Uterus (tissue), 4 donors: Measurements from ENCODE around the gene RPAIN. TPM values are rescaled to one million over a fixed set of nuclear protein-coding genes. Genes with fewer than 3 reads are reported as not detected.
"Not testable (repeated sequence)": the region's sequence is repeated elsewhere in the genome, so short reads cannot be mapped to it uniquely, and the experiment has no call there.

Experiments
- DNase-seq, 2 donors: peaks; one replicate each; pipeline ENCODE4 v3.0.0-alpha.2; 2019 to 2020
- H3K27ac ChIP-seq, 2 donors: fragments of 200-600 bp; sonication (generic); 1 replicate in 1 of 2; 2 replicates in 1 of 2; pipeline ENCODE4 v1.5.1; 2016 to 2018
- H3K27me3 ChIP-seq, 2 donors: fragments of 200-600 bp; sonication (generic); one replicate each; pipeline ENCODE4 v1.5.1; 2018 to 2019; ENCODE audit warnings: control low read depth in 1 of 2
- H3K36me3 ChIP-seq, 2 donors: fragments of 200-600 bp; sonication (generic); one replicate each; pipeline ENCODE4 v1.5.1; 2019; ENCODE audit warnings: control low read depth in 1 of 2
- H3K4me1 ChIP-seq, 2 donors: fragments of 200-600 bp; sonication (generic); one replicate each; pipeline ENCODE4 v1.5.1; 2018 to 2019; ENCODE audit warnings: control low read depth in 1 of 2
- H3K4me3 ChIP-seq, 2 donors: fragments of 200-600 bp; sonication (generic); 1 replicate in 1 of 2; 2 replicates in 1 of 2; pipeline ENCODE4 v1.5.1; 2018 to 2019; ENCODE audit warnings: mild to moderate bottlenecking in 1 of 2
- H3K9me3 ChIP-seq, 2 donors: fragments of 200-600 bp; sonication (generic); one replicate each; pipeline ENCODE4 v1.5.1; 2019; ENCODE audit warnings: control low read depth in 1 of 2
- CTCF ChIP-seq, 4 experiments: fragments of 200-600 bp in 2 of 4; fragments of 450-650 bp in 2 of 4; sonication (generic) in 2 of 4; IDR thresholded peaks; one replicate each; pipeline ENCODE4 v1.5.1; 2016 to 2019; ENCODE audit warnings: antibody characterized with exemption in 4 of 4, mild to moderate bottlenecking in 2 of 4, moderate library complexity in 1 of 4
- POLR2A ChIP-seq, 2 donors: fragments of 450-650 bp; IDR thresholded peaks; one replicate each; pipeline ENCODE4 v1.6.1; 2016; ENCODE audit warnings: antibody characterized with exemption in 2 of 2, mild to moderate bottlenecking in 1 of 2, moderate library complexity in 1 of 2
- intact Hi-C: fragments of 100-400 bp; cut with DNase I; formaldehyde crosslinking; loops from one replicate; pipeline ENCODE4 v1.15.1; 2023; ENCODE audit warnings: low total_unique reads
- total RNA-seq, 4 donors: library from RNA; depleted of rRNA in 3 of 4; stranded (reverse); fragments of >200 nt in 3 of 4; gene quantifications; one replicate each; pipeline versions ENCODE4 v1.1.0 to v1.2.4, GENCODE V29; 2014 to 2023
- donor health status: DM: yes; HTN: yes; CAD: no.

RPAIN gene
- total RNA-seq, 4 donors from 2014 or later: 38.7 to 78.8 (median 46.9) TPM

DNA sequence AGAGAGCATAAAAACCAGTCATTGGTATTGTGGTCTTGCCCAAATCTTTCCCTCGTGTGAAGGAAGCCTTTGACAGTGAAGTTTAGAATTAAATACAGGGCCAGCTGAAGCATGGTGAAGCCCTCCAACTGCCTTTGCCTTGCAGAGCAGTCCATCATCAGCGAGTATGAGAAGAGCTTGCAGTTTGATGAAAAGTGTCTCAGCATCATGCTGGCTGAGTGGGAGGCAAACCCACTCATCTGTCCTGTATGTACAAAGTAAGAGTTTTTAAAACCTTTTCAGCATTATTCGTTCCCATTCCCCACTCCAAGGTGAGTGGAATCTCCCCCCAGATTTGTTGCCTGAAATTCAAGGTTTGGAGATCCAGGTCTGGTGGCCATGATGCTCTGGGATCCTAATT is 5.8 kb downstream of the RPAIN start:
- intact Hi-C loops: no loop called here
- no peak for TF ChIP-seq POLR2A (IDR thresholded peaks at IDR 0.05)
- no peak for TF ChIP-seq CTCF (IDR thresholded peaks at IDR 0.05)

GRCh38 chr17:5429191-5429887 is 9.4 kb downstream of the RPAIN start:
- intact Hi-C loops: no loop called here
- DNase-seq: no peak
- H3K27ac ChIP-seq: no peak overlapping the region
- no peak overlapping the region for H3K4me3 ChIP-seq
- no peaks in the 10 kb centered on the region for H3K36me3 ChIP-seq
- TF ChIP-seq POLR2A (IDR thresholded peaks at IDR 0.05): no peak
- TF ChIP-seq CTCF (IDR thresholded peaks at IDR 0.05): no peak
- H3K4me1 ChIP-seq: no peaks in the 10 kb centered on the region
- no peaks in the 10 kb centered on the region for H3K9me3 ChIP-seq
- H3K27me3 ChIP-seq: no peaks in the 10 kb centered on the region

More for the DNA sequence above, 5.8 kb downstream of the RPAIN start:
- no peaks in the 10 kb centered on the region for H3K36me3 ChIP-seq
- no peak for DNase-seq
- no peaks in the 10 kb centered on the region for H3K4me1 ChIP-seq
- H3K9me3 ChIP-seq: no peaks in the 10 kb centered on the region
- no peak overlapping the region for H3K27ac ChIP-seq
- no peak overlapping the region for H3K4me3 ChIP-seq
- H3K27me3 ChIP-seq: no peaks in the 10 kb centered on the region

GRCh38 chr17:5430413-5430999 is 10.5 kb downstream of the RPAIN start:
- Histone ChIP-seq H3K4me1 (no peaks in the 10 kb centered on the region), H3K4me3 (no peak overlapping the region), H3K27ac (no peak overlapping the region), H3K36me3 (no peaks in the 10 kb centered on the region), H3K27me3 (no peaks in the 10 kb centered on the region), H3K9me3 (no peaks in the 10 kb centered on the region)
- DNase-seq: no peak
- intact Hi-C loops: no loop called here
- TF ChIP-seq CTCF (IDR thresholded peaks at IDR 0.05): no peak

DNA sequence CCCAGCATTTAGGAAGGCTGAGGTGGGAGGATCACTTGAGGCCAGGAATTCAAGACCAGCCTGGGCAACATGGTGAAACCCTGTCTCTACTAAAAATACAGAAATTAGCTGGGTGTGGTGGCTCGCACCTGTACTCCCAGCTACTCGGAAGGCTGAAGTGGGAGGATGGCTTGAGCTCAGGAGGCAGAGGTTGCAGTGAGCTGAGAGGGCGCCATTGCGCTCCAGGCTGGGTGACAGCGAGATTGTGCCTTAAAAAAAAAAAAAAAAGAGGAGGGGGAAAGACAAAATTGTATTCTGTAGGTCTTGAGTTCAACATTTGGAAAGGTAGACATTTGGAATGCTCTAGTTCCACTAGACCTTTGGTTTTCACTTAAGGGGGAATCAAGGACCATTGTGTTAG is 11.3 kb downstream of the RPAIN start:
- H3K36me3 ChIP-seq, H3K4me1 ChIP-seq, DNase-seq, H3K4me3 ChIP-seq, H3K9me3 ChIP-seq, H3K27ac ChIP-seq, H3K27me3 ChIP-seq, intact Hi-C loops: not testable (repeated sequence)

DNA sequence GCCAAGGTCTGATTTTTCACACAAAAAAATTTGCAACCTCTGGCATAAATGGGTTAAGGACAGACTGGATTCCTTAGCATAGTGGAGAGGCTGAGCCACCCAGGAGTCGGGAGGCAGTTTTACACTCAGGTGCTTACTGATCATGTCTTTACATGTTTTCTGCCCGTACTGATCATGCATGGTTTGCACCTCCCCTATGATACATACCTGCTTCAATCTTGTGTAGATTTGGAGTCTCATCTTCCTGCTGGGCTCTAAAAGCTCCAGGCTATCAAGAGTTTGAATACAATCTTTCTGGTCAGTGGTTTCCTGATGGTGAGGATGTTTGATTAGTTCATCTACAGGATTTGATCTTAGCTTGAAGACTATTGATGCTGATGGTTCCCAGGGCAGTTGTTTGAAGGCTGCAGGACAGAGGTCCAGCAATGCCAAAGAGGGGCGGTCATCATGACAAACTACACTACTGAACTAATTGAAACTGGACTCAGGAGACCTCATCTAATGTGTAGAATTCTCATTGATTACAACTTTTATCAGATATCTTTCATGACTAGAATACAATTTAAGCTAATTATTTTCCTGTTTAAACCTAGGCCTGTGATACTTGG is 12.1 kb downstream of the RPAIN start:
- H3K9me3 ChIP-seq: no peaks in the 10 kb centered on the region
- no peaks in the 10 kb centered on the region for H3K4me1 ChIP-seq
- H3K27me3 ChIP-seq: no peaks in the 10 kb centered on the region
- DNase-seq: no peak
- H3K27ac ChIP-seq: no peak overlapping the region
- TF ChIP-seq CTCF (IDR thresholded peaks at IDR 0.05) (no peak), POLR2A (IDR thresholded peaks at IDR 0.05) (no peak)
- intact Hi-C loops: no loop called here
- no peak overlapping the region for H3K4me3 ChIP-seq
- H3K36me3 ChIP-seq: no peaks in the 10 kb centered on the region
